SK-N-SH (cell line): ENCODE measurements around the gene DGKI. TPM values are rescaled to one million over a fixed set of nuclear protein-coding genes. Genes with fewer than 3 reads are reported as not detected.

Source experiments
- CTCF ChIA-PET: fragments of 300-600, 350-600 bp; formaldehyde crosslinking; extraction: SDS; loops from one replicate; lab custom pipeline; 2021; lab: Yijun Ruan, JAX
- POLR2A ChIA-PET: fragments of 350-600 bp; sonication (Branson Sonifier 250); formaldehyde crosslinking; extraction: SDS; loops from one replicate; lab custom pipeline; 2020; ENCODE audit warnings: antibody characterized with exemption, inconsistent platforms; lab: Yijun Ruan, JAX
- DNase-seq: peaks from one replicate; pipeline ENCODE4 v3.0.0; 2012
- H2AFZ ChIP-seq: fragments of 200-600 bp; sonication (generic); 2 replicates; pipeline ENCODE4 v1.8.1; 2016; ENCODE audit warnings: antibody characterized with exemption, mild to moderate bottlenecking, low read depth
- H3F3A ChIP-seq: fragments of 200-600 bp; sonication (generic); replicated peaks from 2 replicates; pipeline ENCODE3; 2016; ENCODE audit warnings: antibody characterized with exemption, mild to moderate bottlenecking; ENCODE audit not compliant: insufficient read depth
- H3K27ac ChIP-seq, 2 experiments: fragments of 200-500 bp in 1 of 2; fragments of 200-600 bp in 1 of 2; sonication (Bioruptor generic) in 1 of 2; sonication (generic), shearing (Covaris generic) in 1 of 2; 2 replicates each; pipeline versions ENCODE4 v1.5.1 to v1.6.1; 2014 to 2016; ENCODE audit warnings: low read depth in 2 of 2, inconsistent platforms in 1 of 2, low read length in 1 of 2, mild to moderate bottlenecking in 1 of 2, mixed read lengths in 1 of 2
- H3K27me3 ChIP-seq: fragments of 200-600 bp; sonication (generic), shearing (Covaris generic); 2 replicates; pipeline ENCODE4 v1.6.1; 2016; ENCODE audit warnings: mixed run types; ENCODE audit not compliant: insufficient read depth
- H3K36me3 ChIP-seq, 2 experiments: fragments of 200-500 bp in 1 of 2; fragments of 200-600 bp in 1 of 2; sonication (Bioruptor generic) in 1 of 2; sonication (generic) in 1 of 2; replicated peaks in 1 of 2; 2 replicates each; pipeline versions ENCODE3 to v1.5.1; 2014 to 2016; ENCODE audit warnings: low read length in 1 of 2, mild to moderate bottlenecking in 1 of 2; ENCODE audit not compliant: insufficient read depth in 2 of 2, control insufficient read depth in 1 of 2
- H3K4me1 ChIP-seq, 2 experiments: fragments of 200-500 bp in 1 of 2; fragments of 200-600 bp in 1 of 2; sonication (Bioruptor generic) in 1 of 2; sonication (generic), shearing (Covaris generic) in 1 of 2; 2 replicates each; pipeline versions ENCODE4 v1.5.1 to v1.6.1; 2014 to 2016; ENCODE audit warnings: low read depth in 1 of 2, low read length in 1 of 2, mixed run types in 1 of 2; ENCODE audit not compliant: insufficient read depth in 2 of 2, control insufficient read depth in 1 of 2
- H3K4me2 ChIP-seq: fragments of 200-600 bp; sonication (generic), shearing (Covaris generic); 2 replicates; pipeline ENCODE4 v1.6.1; 2017; ENCODE audit warnings: mixed run types
- H3K4me3 ChIP-seq, 2 experiments: fragments of 200-500 bp in 1 of 2; fragments of 200-600 bp in 1 of 2; sonication (Bioruptor generic) in 1 of 2; sonication (generic), shearing (Covaris generic) in 1 of 2; 2 replicates each; pipeline versions ENCODE4 v1.5.1 to v1.8.1; 2014 to 2016; ENCODE audit warnings: low read depth in 2 of 2, inconsistent platforms in 1 of 2, low read length in 1 of 2, mild to moderate bottlenecking in 1 of 2, mixed read lengths in 1 of 2, moderate library complexity in 1 of 2
- H3K79me2 ChIP-seq: fragments of 200-600 bp; sonication (generic); 2 replicates; pipeline ENCODE4 v1.8.1; 2017; ENCODE audit warnings: mild to moderate bottlenecking; ENCODE audit not compliant: insufficient read depth
- H3K9ac ChIP-seq: fragments of 200-600 bp; sonication (generic); 2 replicates; pipeline ENCODE4 v1.6.1; 2017; ENCODE audit warnings: mixed run types
- H3K9me2 ChIP-seq: fragments of 200-600 bp; sonication (generic); 2 replicates; pipeline ENCODE4 v1.6.1; 2017; ENCODE audit warnings: mixed run types
- H3K9me3 ChIP-seq: fragments of 200-600 bp; sonication (generic); 2 replicates; pipeline ENCODE4 v1.6.1; 2017; ENCODE audit warnings: mixed run types, mild to moderate bottlenecking, moderate library complexity
- H4K20me1 ChIP-seq: fragments of 200-600 bp; sonication (generic); 2 replicates; pipeline ENCODE4 v1.6.1; 2017; ENCODE audit warnings: mild to moderate bottlenecking, mixed run types; ENCODE audit not compliant: insufficient read depth
- CTCF ChIP-seq: fragments of 200-600 bp; sonication (generic); IDR thresholded peaks from 2 replicates; pipeline ENCODE4 v1.6.1; 2017; ENCODE audit warnings: antibody characterized with exemption, mild to moderate bottlenecking, moderate library complexity
- ELF1 ChIP-seq: IDR thresholded peaks from 2 replicates; pipeline ENCODE4 v1.4.0; 2012
- FOXJ3 ChIP-seq: sonication (generic); formaldehyde crosslinking; IDR thresholded peaks from 2 replicates; pipeline ENCODE4 v1.5.1; 2020; ENCODE audit warnings: mild to moderate bottlenecking, missing genetic modification reagents
- FOXM1 ChIP-seq: IDR thresholded peaks from 2 replicates; pipeline ENCODE4 v1.4.0; 2012; ENCODE audit warnings: low read depth, mild to moderate bottlenecking
- GABPA ChIP-seq: IDR thresholded peaks from 2 replicates; pipeline ENCODE4 v1.4.0; 2012; ENCODE audit warnings: low read depth, mild to moderate bottlenecking
- IRF3 ChIP-seq: fragments of 150-350 bp; IDR thresholded peaks from 2 replicates; pipeline ENCODE4 v1.6.1; 2016; ENCODE audit warnings: mild to moderate bottlenecking, low read depth, low read length
- JUND ChIP-seq: IDR thresholded peaks from 2 replicates; pipeline ENCODE4 v1.4.0; 2012
- MEF2A ChIP-seq: IDR thresholded peaks from 2 replicates; pipeline ENCODE4 v1.4.0; 2012; ENCODE audit warnings: low read depth, borderline replicate concordance
- NRF1 ChIP-seq: IDR thresholded peaks from 2 replicates; pipeline ENCODE4 v1.6.1; 2012; ENCODE audit warnings: low read depth, mild to moderate bottlenecking, low read length
- POLR2AphosphoS5 ChIP-seq: IDR thresholded peaks from 2 replicates; pipeline ENCODE4 v1.6.1; 2012; ENCODE audit warnings: low read depth, low read length
- RAD21 ChIP-seq: IDR thresholded peaks from 2 replicates; pipeline ENCODE4 v1.6.1; 2012; ENCODE audit warnings: mild to moderate bottlenecking, low read length
- RCOR1 ChIP-seq: fragments of 150-350 bp; IDR thresholded peaks from 2 replicates; pipeline ENCODE4 v1.6.1; 2017; ENCODE audit warnings: antibody characterized with exemption, low read length
- SIN3A ChIP-seq: IDR thresholded peaks from 2 replicates; pipeline ENCODE4 v1.6.1; 2012; ENCODE audit warnings: low read depth, mild to moderate bottlenecking, low read length, moderate library complexity, borderline replicate concordance
- TCF12 ChIP-seq: IDR thresholded peaks from 2 replicates; pipeline ENCODE4 v1.4.0; 2012
- TEAD4 ChIP-seq: IDR thresholded peaks from 2 replicates; pipeline ENCODE4 v1.4.0; 2012; ENCODE audit warnings: mild to moderate bottlenecking, borderline replicate concordance; ENCODE audit not compliant: insufficient read depth
- YY1 ChIP-seq: IDR thresholded peaks from 2 replicates; pipeline ENCODE4 v1.4.0; 2012; ENCODE audit warnings: low read depth, mild to moderate bottlenecking
- WGBS: methylation state at CpG from one replicate; pipeline ENCODE4 v1.1.6; 2017; ENCODE audit warnings: low lambda C conversion rate; 5-methylcytosine and 5-hydroxymethylcytosine counted together
- polyA plus RNA-seq, 3 experiments: library from polyadenylated mRNA; depleted of rRNA; stranded (reverse); fragments of >200 nt; gene quantifications; 2 replicates each; pipeline ENCODE4 v1.2.3, GENCODE V29; 2012
- TF ChIP-seq, protein P1 (sequence below): IDR thresholded peaks from 2 replicates; pipeline ENCODE4 v1.4.0; 2012; ENCODE audit warnings: low read depth, borderline replicate concordance
- TF ChIP-seq, protein P2 (sequence below): IDR thresholded peaks from 2 replicates; pipeline ENCODE4; 2012

The DGKI gene
- polyA plus RNA-seq, 1 of the 3 experiments (the other 2 are of a cell fraction) = 1.3 TPM

- no peak for DNase-seq
- H3F3A ChIP-seq = no peaks in the 10 kb centered on the region
- H3K9me2 ChIP-seq = no peaks in the 10 kb centered on the region
- no peaks in the 10 kb centered on the region for H3K79me2 ChIP-seq
- 85% methylated on average over 6 of the region's 6 CpGs for WGBS
- TF ChIP-seq MEF2A (no peak), CTCF (no peak), IRF3 (no peak), POLR2AphosphoS5 (no peak), TCF12 (no peak), YY1 (no peak), TEAD4 (no peak), GABPA (no peak), ELF1 (no peak), SIN3A (no peak), JUND (no peak), NRF1 (no peak), RCOR1 (no peak), FOXM1 (no peak), RAD21 (no peak), FOXJ3 (CRISPR knock-in tag) (no peak)
- TF ChIP-seq, protein P1, sequence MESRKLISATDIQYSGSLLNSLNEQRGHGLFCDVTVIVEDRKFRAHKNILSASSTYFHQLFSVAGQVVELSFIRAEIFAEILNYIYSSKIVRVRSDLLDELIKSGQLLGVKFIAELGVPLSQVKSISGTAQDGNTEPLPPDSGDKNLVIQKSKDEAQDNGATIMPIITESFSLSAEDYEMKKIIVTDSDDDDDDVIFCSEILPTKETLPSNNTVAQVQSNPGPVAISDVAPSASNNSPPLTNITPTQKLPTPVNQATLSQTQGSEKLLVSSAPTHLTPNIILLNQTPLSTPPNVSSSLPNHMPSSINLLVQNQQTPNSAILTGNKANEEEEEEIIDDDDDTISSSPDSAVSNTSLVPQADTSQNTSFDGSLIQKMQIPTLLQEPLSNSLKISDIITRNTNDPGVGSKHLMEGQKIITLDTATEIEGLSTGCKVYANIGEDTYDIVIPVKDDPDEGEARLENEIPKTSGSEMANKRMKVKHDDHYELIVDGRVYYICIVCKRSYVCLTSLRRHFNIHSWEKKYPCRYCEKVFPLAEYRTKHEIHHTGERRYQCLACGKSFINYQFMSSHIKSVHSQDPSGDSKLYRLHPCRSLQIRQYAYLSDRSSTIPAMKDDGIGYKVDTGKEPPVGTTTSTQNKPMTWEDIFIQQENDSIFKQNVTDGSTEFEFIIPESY = no peak
- TF ChIP-seq, protein P2, sequence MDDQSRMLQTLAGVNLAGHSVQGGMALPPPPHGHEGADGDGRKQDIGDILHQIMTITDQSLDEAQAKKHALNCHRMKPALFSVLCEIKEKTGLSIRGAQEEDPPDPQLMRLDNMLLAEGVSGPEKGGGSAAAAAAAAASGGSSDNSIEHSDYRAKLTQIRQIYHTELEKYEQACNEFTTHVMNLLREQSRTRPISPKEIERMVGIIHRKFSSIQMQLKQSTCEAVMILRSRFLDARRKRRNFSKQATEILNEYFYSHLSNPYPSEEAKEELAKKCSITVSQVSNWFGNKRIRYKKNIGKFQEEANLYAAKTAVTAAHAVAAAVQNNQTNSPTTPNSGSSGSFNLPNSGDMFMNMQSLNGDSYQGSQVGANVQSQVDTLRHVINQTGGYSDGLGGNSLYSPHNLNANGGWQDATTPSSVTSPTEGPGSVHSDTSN = no peak
- H3K4me3 ChIP-seq = no peak overlapping the region
- no peaks in the 10 kb centered on the region for H4K20me1 ChIP-seq
- POLR2A ChIA-PET = no interaction called here
- no peak overlapping the region for H3K27ac ChIP-seq
- H3K4me2 ChIP-seq = no peak overlapping the region
- no peak overlapping the region for H3K9ac ChIP-seq
- H2AFZ ChIP-seq = no peak overlapping the region
- no peaks in the 10 kb centered on the region for H3K27me3 ChIP-seq
- H3K9me3 ChIP-seq = peaks cover 13% of the 10 kb centered on the region
- CTCF ChIA-PET = no interaction called here
- H3K36me3 ChIP-seq = peaks cover 0 to 6% of the 10 kb centered on the region in 2 experiments
- H3K4me1 ChIP-seq = no peaks in the 10 kb centered on the region; a peak in 2 of 4 replicates
These were observed 353.9 kb downstream of the DGKI start for GRCh38 chr7:137492889-137493288.
